GM18505 (cell line): ENCODE measurements around the gene ZNF888.
"Not testable (repeated sequence)": the region's sequence is repeated elsewhere in the genome, so short reads cannot be mapped to it uniquely, and the experiment has no call there.

Source experiments
- ATAC-seq: cut with Tn5 transposase; IDR thresholded peaks from one replicate; pipeline ENCODE4 v1.9.1; 2021; ENCODE audit not compliant: unreplicated experiment
- POLR2A ChIP-seq: IDR thresholded peaks from 4 replicates; pipeline ENCODE4 v1.6.1; 2011; ENCODE audit warnings: borderline replicate concordance; ENCODE audit not compliant: insufficient read depth, insufficient read length; ENCODE audit errors: extremely low read depth

Gene ZNF888

GRCh38 chr19:52923778-52924593, 758 bp upstream of the ZNF888 start:
- no peak for ATAC-seq
- no peak for TF ChIP-seq POLR2A

DNA sequence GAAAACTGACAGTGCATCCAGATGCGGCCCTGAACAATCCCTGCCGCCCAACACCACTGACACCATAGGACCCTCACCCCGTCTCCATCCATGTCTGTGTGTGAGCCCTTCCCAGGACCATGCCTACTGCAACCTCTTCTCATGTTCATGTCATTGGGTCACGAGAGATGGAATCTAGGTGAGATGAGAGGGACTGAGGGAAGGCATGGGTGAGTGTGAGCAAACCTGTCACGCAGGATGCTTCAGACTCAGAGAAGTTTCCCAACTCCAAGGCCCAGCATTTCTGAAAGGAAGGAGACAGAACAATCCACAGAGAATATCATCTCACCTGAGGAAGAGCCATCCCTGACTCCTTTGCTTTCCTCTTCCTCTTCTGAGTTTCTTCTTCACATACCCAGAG, 5.7 kb downstream of the ZNF888 start:
- TF ChIP-seq POLR2A: no peak
- no peak for ATAC-seq

GRCh38 chr19:52910648-52911047, 12.6 kb downstream of the ZNF888 start:
- ATAC-seq: no peak
- TF ChIP-seq POLR2A: no peak

- not testable (repeated sequence) for ATAC-seq
Measured at GRCh38 chr19:52904052-52904780, 19.0 kb downstream of the ZNF888 start.

GRCh38 chr19:52901842-52902241, 21.4 kb downstream of the ZNF888 start:
- no peak for TF ChIP-seq POLR2A
- no peak for ATAC-seq

GRCh38 chr19:52898596-52898995, 24.6 kb downstream of the ZNF888 start:
- ATAC-seq: not testable (repeated sequence)

GRCh38 chr19:52898101-52898500, 25.1 kb downstream of the ZNF888 start:
- no peak for TF ChIP-seq POLR2A
- ATAC-seq: no peak

GRCh38 chr19:52897138-52897935, 25.9 kb downstream of the ZNF888 start, which contains the start of gene ZNF320:
Gene ZNF320, minus strand, starts transcription at chr19:52897635. Its CDS starts 7,380 bp downstream, at chr19:52890255.
- peak; percentile 95 for ATAC-seq
- TF ChIP-seq POLR2A: peak; percentile 89

- ATAC-seq: no peak
- TF ChIP-seq POLR2A: no peak
Measured at GRCh38 chr19:52896431-52897137, 26.6 kb downstream of the ZNF888 start.

- no peak for ATAC-seq
- no peak for TF ChIP-seq POLR2A
Measured at GRCh38 chr19:52891336-52891735, 31.9 kb downstream of the ZNF888 start.

DNA sequence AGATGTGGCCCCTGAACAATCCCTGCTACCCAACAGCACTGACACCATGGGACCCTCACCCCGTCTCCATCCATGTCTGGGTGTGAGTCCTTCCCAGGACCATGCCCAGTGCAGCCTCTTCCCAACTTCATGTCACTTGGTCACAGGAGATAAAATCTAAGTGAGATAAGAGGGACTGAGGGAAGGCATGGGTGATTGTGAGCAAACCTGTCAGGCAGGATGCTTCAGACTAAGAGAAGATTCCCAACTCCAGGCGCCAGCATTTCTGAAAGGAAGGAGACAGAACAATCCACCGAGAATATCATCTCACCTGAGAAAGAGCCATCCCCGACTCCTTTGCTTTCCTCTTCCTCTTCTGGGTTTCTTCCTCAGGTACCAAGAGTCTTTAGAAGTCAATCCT, 33.3 kb downstream of the ZNF888 start:
- no peak for TF ChIP-seq POLR2A
- no peak for ATAC-seq

DNA sequence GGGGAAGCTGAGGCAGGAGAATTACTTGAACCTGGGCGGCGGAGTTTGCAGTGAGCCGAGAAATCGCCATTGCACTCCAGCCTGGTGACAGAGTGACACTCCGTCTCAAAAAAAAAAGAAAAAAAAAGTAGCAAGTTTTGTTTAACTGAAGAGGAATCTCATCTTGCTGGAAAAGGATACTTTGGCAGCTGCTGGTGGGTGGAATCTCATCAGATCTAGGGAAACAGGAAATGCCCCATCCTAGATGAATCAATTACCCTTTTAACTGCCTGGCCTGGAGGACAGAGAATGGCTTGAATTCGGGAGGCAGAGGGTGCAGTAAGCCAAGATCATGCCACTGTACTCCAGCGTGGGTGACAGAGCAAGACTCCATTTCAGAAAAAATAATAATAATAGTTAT, 34.2 kb downstream of the ZNF888 start:
- no peak for ATAC-seq

DNA sequence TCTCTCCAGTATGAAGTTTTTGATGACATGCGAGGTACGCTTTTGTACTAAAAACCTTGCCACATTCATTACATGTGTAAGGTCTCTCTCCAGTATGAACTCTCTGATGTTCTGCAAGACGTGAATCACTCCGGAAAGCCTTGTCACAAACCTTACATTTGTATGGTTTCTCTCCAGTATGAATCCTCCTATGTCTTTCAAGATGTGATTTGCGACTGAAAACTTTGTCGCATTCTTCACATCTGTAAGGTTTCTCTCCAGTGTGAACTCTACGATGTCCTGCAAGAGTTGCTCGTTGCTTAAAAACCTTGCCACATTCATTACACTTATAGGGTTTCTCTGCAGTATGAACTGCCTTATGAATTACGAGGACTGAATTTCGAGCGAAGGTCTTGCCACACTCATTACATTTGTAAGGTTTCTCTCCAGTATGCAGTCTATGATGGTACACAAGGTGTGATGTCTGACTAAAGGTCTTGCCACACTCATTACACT, 42.3 kb downstream of the ZNF888 start:
- no peak for TF ChIP-seq POLR2A
- ATAC-seq: no peak

More for the DNA sequence above, 34.2 kb downstream of the ZNF888 start:
- TF ChIP-seq POLR2A: no peak

DNA sequence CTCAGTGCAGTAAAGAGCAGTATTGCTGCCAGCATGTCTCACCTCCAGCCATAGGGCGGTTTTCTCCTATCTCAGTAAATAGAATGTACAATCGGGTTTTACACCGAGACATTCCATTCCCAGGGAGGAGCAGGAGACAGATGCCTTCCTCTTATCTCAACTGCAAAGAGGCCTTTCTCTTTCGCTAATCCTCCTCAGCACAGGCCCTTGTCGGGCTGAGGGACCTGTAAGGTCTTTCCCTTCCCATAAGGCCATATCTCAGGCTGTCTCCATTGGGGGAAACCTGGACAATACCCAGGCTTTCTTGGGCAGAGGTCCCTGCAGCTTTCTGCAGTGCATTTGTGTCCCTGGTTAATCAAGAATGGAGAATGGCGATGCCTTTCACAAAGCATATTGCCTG, 50.2 kb downstream of the ZNF888 start:
- ATAC-seq: not testable (repeated sequence)
